ACC112 (cell line): ENCODE measurements around the gene TP53TG3E.
"Not testable (repeated sequence)": the region's sequence is repeated elsewhere in the genome, so short reads cannot be mapped to it uniquely, and the experiment has no call there.

Experiments
- H2AFZ ChIP-seq: fragments of 200-600 bp; sonication (generic); one replicate; pipeline ENCODE4 v1.6.0; 2017; ENCODE audit warnings: antibody characterized with exemption, low read length; ENCODE audit not compliant: unreplicated experiment
- H3K27ac ChIP-seq: fragments of 200-600 bp; sonication (generic); 2 replicates; pipeline ENCODE4 v1.5.1; 2014; ENCODE audit warnings: low read depth, mild to moderate bottlenecking, antibody characterized with exemption, low read length, moderate library complexity
- H3K27me3 ChIP-seq: fragments of 200-600 bp; sonication (generic); 2 replicates; pipeline ENCODE4 v1.6.1; 2014; ENCODE audit warnings: mild to moderate bottlenecking, antibody characterized with exemption, low read length, moderate library complexity, mixed read lengths; ENCODE audit not compliant: insufficient read depth
- H3K36me3 ChIP-seq: fragments of 200-600 bp; sonication (generic); 2 replicates; pipeline ENCODE4 v1.6.1; 2016; ENCODE audit warnings: mild to moderate bottlenecking, antibody characterized with exemption, low read length, moderate library complexity, mixed read lengths; ENCODE audit not compliant: insufficient read depth
- H3K4me1 ChIP-seq: fragments of 200-600 bp; sonication (generic); one replicate; pipeline ENCODE4 v1.6.1; 2016; ENCODE audit warnings: low read length, mixed read lengths; ENCODE audit not compliant: insufficient read depth, unreplicated experiment, control insufficient read depth
- H3K4me3 ChIP-seq: fragments of 200-600 bp; sonication (generic); 2 replicates; pipeline ENCODE4 v1.5.1; 2014; ENCODE audit warnings: mild to moderate bottlenecking, low read depth, low read length
- H3K79me2 ChIP-seq: fragments of 200-600 bp; sonication (generic); one replicate; pipeline ENCODE4 v1.6.0; 2016; ENCODE audit warnings: low read length; ENCODE audit not compliant: control insufficient read depth, unreplicated experiment, insufficient read depth

Gene TP53TG3E, protein sequence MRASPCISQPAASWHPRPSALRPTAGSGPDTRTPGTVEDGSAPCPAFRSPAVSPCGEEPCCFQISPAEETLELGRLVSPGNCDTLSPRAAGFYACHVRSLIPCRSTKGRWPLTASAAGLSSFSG

DNA sequence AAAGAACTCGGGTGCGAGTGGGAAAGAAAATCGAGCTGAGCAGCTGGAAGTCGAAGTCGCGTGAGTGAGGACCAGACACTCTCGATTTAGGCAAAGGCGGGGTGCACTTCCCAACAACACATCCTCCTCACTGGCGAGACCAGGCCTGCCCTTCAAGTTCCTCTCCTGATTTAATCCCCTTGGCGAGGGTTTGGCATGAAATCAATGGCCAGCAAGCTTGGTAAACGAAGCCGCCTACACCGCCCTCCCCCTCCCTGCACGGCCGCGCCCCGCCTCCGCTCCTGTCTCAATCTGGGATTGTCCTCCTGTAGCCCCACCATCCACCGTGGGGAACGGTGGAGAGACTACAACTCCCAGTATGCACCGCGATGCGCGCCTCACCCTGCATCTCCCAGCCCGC, at the start of gene TP53TG3E:
TSS of gene TP53TG3E (plus strand) at position 301 of the 400 bp plus-strand sequence. CDS start at position 369, 68 bp downstream.
- not testable (repeated sequence) for H3K36me3 ChIP-seq, H3K27ac ChIP-seq, H3K4me3 ChIP-seq, H3K27me3 ChIP-seq, H3K4me1 ChIP-seq, H3K79me2 ChIP-seq, H2AFZ ChIP-seq

DNA sequence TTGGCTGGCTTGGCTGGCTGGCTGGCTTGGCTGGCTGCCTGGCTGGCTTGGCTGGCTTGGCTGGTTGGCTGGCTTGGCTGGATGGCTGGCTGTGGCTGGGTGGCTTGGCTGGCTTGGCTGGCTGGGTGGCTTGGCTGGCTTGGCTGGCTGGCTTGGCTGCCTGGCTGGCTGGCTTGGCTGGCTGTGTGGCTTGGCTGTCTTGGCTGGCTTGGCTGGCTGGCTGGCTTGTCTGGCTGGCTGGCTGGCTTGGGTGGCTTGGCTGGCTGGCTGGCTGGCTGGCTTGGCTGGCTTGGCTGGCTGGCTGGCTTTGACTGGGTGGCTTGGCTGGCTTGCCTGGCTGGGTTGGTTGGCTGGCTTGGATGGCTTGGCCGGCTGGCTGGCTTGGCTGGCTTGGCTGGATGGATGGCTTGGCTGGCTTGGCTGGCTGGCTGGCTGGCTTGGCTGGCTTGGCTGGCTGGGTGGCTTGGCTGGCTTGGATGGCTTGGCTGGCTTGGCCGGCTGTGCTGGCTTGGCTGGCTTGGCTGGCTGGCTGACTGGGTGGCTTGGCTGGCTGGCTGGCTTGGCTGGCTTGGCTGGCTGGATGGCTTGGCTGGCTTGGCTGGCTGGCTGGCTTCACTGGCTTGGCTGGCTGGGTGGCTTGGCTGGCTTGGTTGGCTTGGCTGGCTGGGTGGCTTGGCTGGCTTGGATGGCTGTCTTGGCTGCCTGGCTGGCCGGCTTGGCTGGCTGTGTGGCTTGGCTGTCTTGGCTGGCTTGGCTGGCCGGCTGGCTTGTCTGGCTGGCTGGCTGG, 32.3 kb downstream of the TP53TG3E start:
- H3K27me3 ChIP-seq, H2AFZ ChIP-seq, H3K4me3 ChIP-seq, H3K36me3 ChIP-seq, H3K27ac ChIP-seq, H3K4me1 ChIP-seq, H3K79me2 ChIP-seq: not testable (repeated sequence)

DNA sequence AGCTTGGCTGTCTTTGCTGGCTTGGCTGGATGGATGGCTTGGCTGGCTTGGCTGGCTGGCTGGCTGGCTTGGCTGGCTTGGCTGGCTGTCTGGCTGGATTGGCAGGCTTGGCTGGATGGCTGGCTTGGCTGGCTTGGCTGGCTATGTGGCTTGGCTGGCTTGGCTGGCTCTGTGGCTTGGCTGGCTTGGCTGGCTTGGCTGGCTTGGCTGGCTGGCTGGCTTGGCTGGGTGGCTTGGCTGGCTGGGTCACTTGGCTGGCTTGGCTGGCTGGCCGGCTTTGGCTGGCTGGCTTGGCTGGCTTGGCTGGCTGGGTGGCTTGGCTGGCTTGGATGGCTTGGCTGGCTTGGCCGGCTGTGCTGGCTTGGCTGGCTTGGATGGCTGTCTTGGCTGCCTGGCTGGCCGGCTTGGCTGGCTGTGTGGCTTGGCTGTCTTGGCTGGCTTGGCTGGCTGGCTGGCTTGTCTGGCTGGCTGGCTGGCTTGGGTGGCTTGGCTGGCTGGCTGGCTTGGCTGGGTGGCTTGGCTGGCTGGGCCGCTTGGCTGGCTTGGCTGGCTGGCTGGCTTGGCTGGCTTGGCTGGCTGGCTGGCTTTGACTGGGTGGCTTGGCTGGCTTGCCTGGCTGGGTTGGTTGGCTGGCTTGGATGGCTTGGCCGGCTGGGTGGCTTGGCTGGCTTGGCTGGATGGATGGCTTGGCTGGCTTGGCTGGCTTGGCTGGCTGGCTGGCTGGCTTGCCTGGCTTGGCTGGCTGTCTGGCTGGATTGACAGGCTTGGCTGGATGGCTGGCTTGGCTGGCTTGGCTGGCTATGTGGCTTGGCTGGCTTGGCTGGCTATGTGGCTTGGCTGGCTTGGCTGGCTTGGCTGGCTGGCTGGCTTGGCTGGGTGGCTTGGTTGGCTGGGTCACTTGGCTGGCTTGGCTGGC, 33.8 kb downstream of the TP53TG3E start:
- H3K36me3 ChIP-seq, H2AFZ ChIP-seq, H3K79me2 ChIP-seq, H3K27me3 ChIP-seq, H3K4me3 ChIP-seq, H3K27ac ChIP-seq, H3K4me1 ChIP-seq: not testable (repeated sequence)

DNA sequence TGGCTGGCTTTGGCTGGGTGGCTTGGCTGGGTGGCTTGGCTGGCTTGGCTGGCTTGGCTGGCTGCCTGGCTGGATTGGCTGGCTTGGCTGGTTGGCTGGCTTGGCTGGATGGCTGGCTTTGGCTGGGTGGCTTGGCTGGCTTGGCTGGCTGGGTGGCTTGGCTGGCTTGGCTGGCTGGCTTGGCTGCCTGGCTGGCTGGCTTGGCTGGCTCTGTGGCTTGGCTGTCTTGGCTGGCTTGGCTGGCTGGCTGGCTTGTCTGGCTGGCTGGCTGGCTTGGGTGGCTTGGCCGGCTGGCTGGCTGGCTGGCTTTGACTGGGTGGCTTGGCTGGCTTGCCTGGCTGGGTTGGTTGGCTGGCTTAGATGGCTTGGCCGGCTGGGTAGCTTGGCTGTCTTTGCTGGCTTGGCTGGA, 34.4 kb downstream of the TP53TG3E start:
- H3K4me1 ChIP-seq, H3K36me3 ChIP-seq, H3K27me3 ChIP-seq, H3K27ac ChIP-seq, H3K4me3 ChIP-seq, H2AFZ ChIP-seq, H3K79me2 ChIP-seq: not testable (repeated sequence)

DNA sequence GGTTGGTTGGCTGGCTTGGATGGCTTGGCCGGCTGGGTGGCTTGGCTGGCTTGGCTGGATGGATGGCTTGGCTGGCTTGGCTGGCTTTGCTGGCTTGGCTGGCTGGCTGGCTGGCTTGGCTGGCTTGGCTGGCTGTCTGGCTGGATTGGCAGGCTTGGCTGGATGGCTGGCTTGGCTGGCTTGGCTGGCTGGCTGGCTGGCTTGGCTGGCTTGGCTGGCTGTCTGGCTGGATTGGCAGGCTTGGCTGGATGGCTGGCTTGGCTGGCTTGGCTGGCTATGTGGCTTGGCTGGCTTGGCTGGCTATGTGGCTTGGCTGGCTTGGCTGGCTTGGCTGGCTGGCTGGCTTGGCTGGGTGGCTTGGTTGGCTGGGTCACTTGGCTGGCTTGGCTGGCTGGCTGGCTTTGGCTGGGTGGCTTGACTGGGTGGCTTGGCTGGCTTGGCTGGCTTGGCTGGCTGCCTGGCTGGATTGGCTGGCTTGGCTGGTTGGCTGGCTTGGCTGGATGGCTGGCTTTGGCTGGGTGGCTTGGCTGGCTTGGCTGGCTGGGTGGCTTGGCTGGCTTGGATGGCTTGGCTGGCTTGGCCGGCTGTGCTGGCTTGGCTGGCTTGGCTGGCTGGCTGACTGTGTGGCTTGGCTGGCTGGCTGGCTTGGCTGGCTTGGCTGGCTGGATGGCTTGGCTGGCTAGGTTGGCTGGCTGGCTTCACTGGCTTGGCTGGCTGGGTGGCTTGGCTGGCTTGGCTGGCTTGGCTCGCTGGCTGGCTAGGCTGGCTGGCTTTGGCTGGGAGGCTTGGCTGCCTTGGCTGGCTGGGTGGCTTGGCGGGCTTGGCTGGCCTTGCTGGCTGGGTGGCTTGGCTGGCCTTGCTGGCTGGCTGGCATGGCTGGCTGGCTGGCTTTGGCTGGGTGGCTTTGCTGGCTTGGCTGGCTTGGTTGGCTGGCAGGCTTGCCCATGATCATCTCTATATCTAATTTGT, 35.3 kb downstream of the TP53TG3E start:
- not testable (repeated sequence) for H2AFZ ChIP-seq, H3K27me3 ChIP-seq

More for the DNA sequence above, 35.3 kb downstream of the TP53TG3E start:
- H3K4me3 ChIP-seq, H3K4me1 ChIP-seq, H3K36me3 ChIP-seq, H3K79me2 ChIP-seq, H3K27ac ChIP-seq: not testable (repeated sequence)
